ENCODE measurements around the gene SMIM45.

Gene SMIM45

GRCh38 chr22:41979423-41980250 is 27.7 kb downstream of the SMIM45 start:
- no peak for DNase-seq

More at GRCh38 chr22:41979423-41980250, 27.7 kb downstream of the SMIM45 start:
- H3K23me2 ChIP-seq (ENCODE audit: insufficient read length, low read depth, low read length, poor library complexity, severe bottlenecking), result peaks cover 11% of the 10 kb centered on the region
- H3K4me2 ChIP-seq (ENCODE audit: insufficient read depth, insufficient read length, low read length), result no peak overlapping the region
- no peak overlapping the region for H2AK5ac ChIP-seq (ENCODE audit: insufficient read length, low read length)
- no peaks in the 10 kb centered on the region; a peak in 2 of 5 replicates for H3K9me3 Mint-ChIP-seq
- H3K14ac ChIP-seq (ENCODE audit: insufficient read depth, low read length), result no peak overlapping the region; the same call in 1 of the 2 replicates
- H3K4me3 Mint-ChIP-seq, result no peak overlapping the region
- H2BK15ac ChIP-seq (ENCODE audit: low read depth, low read length), result no peak overlapping the region
- H3T11ph ChIP-seq (ENCODE audit: low read length), result no peak overlapping the region
- peaks cover 25 to 26% of the 10 kb centered on the region in 2 experiments for H3K4me1 Mint-ChIP-seq
- no peak overlapping the region for H4K8ac ChIP-seq (replicated peaks; ENCODE audit: insufficient read length, low read depth, low read length)
- H3K9ac ChIP-seq (ENCODE audit: extremely low read depth, insufficient read length, low read length), result no peak overlapping the region
- no peak overlapping the region for H2AFZ ChIP-seq (ENCODE audit: low read length)
- no peak overlapping the region for H2BK20ac ChIP-seq (ENCODE audit: low read depth, low read length, poor library complexity, severe bottlenecking)
- H3K18ac ChIP-seq (ENCODE audit: insufficient read length, low read depth, low read length), result no peak overlapping the region
- no peak overlapping the region for H3K4ac ChIP-seq (ENCODE audit: low read depth, low read length)
- H3K27me3 ChIP-seq (ENCODE audit: insufficient read depth, low read length), result peaks cover 18% of the 10 kb centered on the region
- no peak overlapping the region for H3K27ac ChIP-seq (ENCODE audit: insufficient read length, low read depth, low read length)
- H3K23ac ChIP-seq (ENCODE audit: insufficient read length, low read depth, low read length), result no peak overlapping the region
- no peak overlapping the region for H4K5ac ChIP-seq (ENCODE audit: insufficient read length, low read depth, low read length)
- no peak overlapping the region for H2BK12ac ChIP-seq (ENCODE audit: insufficient read length, low read depth, low read length)
- no peak overlapping the region for H2BK5ac ChIP-seq (ENCODE audit: insufficient read length, low read length)
- H2BK120ac ChIP-seq (ENCODE audit: low read depth, low read length, poor library complexity, severe bottlenecking), result no peak overlapping the region
- H3K27me3 Mint-ChIP-seq (ENCODE audit: low read depth), result peaks cover 45% of the 10 kb centered on the region
- H3K9me3 ChIP-seq (ENCODE audit: control insufficient read depth, low read depth, low read length), result no peaks in the 10 kb centered on the region
- peaks cover 5 to 11% (median 10%) of the 10 kb centered on the region in 3 experiments; a peak in 6 of 7 replicates for H3K36me3 Mint-ChIP-seq (ENCODE audit: insufficient read depth in 1 of 3, low read depth in 3 of 3)
- TF ChIP-seq CTCF (conservative IDR thresholded peaks at IDR 0.05), result no peak
- H3K79me2 ChIP-seq (ENCODE audit: insufficient read depth, low read length), result no peaks in the 10 kb centered on the region
- H3K79me1 ChIP-seq (ENCODE audit: insufficient read depth, low read depth, low read length, poor library complexity, severe bottlenecking), result no peaks in the 10 kb centered on the region
- H4K20me1 ChIP-seq (ENCODE audit: control insufficient read depth, insufficient read depth, insufficient read length), result no peaks in the 10 kb centered on the region
- H3K27ac Mint-ChIP-seq, result peak overlapping the region in 2 of 3 experiments; percentile 43 to 92; a peak in 2 of 7 replicates
- peaks cover 4% of the 10 kb centered on the region for H3K4me1 ChIP-seq (ENCODE audit: insufficient read depth, low read length)
- no CpG with 5 or more reads among the region's 9 CpGs for WGBS (ENCODE audit: extremely low coverage, insufficient read length, low lambda C conversion rate)
- H3K56ac ChIP-seq (ENCODE audit: insufficient read length, low read depth, low read length), result no peak overlapping the region
- no peak overlapping the region for H4K91ac ChIP-seq (ENCODE audit: insufficient read length, low read depth, low read length)
